Camera-type eye (tissue), 1 donor: ENCODE measurements around the gene CENPB. TPM values are rescaled to one million over a fixed set of nuclear protein-coding genes. Genes with fewer than 3 reads are reported as not detected.

Experiments
- total RNA-seq: library from RNA; depleted of rRNA; stranded (reverse); fragments of >200 nt; gene quantifications from one replicate; pipeline ENCODE4 v1.2.3, GENCODE V29; 2014

The CENPB gene, protein sequence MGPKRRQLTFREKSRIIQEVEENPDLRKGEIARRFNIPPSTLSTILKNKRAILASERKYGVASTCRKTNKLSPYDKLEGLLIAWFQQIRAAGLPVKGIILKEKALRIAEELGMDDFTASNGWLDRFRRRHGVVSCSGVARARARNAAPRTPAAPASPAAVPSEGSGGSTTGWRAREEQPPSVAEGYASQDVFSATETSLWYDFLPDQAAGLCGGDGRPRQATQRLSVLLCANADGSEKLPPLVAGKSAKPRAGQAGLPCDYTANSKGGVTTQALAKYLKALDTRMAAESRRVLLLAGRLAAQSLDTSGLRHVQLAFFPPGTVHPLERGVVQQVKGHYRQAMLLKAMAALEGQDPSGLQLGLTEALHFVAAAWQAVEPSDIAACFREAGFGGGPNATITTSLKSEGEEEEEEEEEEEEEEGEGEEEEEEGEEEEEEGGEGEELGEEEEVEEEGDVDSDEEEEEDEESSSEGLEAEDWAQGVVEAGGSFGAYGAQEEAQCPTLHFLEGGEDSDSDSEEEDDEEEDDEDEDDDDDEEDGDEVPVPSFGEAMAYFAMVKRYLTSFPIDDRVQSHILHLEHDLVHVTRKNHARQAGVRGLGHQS
- 44.0 TPM for total RNA-seq

GRCh38 chr20:3786665-3787323 is at the start of gene CENPB:
Gene CENPB, minus strand, starts transcription at chr20:3786740. Its CDS starts 257 bp downstream, at chr20:3786483.

GRCh38 chr20:3820048-3820900 is 33.7 kb upstream of the CENPB start, which contains the start of gene AP5S1:
Gene AP5S1, plus strand, starts transcription at chr20:3820547. Its CDS starts 1,571 bp downstream, at chr20:3822118.

GRCh38 chr20:3795511-3796468 is 9.2 kb upstream of the CENPB start, which contains the start of gene CDC25B:
Gene CDC25B, plus strand, starts transcription at chr20:3796310. Its CDS starts 222 bp downstream, at chr20:3796532.

GRCh38 chr20:3781153-3781910 is 5.2 kb downstream of the CENPB start, which contains the start of gene SPEF1:
Gene SPEF1, minus strand, starts transcription at chr20:3781448. Its CDS starts 161 bp downstream, at chr20:3781287.

DNA sequence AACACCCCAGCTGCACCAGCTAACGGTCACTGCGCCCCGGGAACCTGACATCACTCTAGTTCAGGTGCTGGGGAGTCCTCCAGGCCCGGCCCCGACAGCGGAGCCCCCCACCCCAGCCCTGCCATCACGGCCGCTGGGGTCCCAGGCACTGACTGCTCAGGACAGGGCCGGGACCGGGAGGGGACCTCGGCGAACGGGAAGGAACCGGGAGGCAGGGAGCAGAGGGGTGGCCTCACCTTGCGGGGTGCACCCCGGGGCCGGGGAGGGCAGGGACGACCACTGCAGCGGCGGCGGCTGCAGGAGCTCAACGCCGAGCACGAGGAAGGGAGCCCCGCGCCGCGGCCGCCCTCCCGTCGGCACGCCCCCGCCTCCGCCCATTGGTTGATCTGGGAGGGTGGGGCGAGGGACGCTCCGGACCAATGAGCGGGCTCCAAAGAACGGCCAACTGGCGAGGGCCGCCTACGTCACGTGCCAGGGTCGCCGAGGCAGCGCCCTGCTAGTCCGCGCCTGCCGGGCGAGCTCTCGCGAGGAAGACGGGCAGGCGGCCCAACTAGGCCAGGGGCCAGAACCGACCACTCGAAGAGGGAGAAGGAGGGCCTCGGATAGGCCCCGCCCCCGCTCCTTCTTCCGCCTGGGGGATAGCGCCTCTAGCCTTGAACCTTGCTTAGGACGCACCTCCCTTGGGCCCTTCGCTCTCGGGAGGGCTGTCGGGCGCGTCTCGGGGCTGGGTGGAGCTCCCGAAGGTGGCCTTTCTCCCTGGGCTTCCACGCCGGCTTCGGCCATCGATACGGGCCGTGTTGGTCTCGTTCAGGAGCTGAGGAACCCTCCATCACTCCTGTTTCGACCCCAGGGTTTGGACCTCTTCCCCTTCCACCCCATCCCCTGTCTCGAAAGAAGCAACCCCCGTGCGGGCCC is 18.9 kb downstream of the CENPB start, which contains the start of gene ADISSP:
TSS of gene ADISSP (minus strand) at position 327 of the 915 bp plus-strand sequence. CDS start 7,653 bp downstream, outside the sequence.

Other genes with a start within 250 kb of the CENPB start
- gene GFRA4, start 123.3 kb downstream of the CENPB start, total RNA-seq = not detected
- gene ADAM33, start 104.7 kb downstream of the CENPB start, total RNA-seq = 42.6 TPM
- gene SIGLEC1, start 74.1 kb downstream of the CENPB start, total RNA-seq = 3.1 TPM
- 17.8 TPM for gene HSPA12B, start 54.1 kb downstream of the CENPB start, total RNA-seq
- 8.1 TPM for gene ADISSP, start 19.0 kb downstream of the CENPB start, total RNA-seq
- gene SPEF1, start 5.3 kb downstream of the CENPB start, total RNA-seq = 1.1 TPM
- gene CDC25B, start 9.6 kb upstream of the CENPB start, total RNA-seq = 35.2 TPM
- gene AP5S1, start 33.8 kb upstream of the CENPB start, total RNA-seq = 18.4 TPM
- 18.5 TPM for gene MAVS, start 60.1 kb upstream of the CENPB start, total RNA-seq
- 65.5 TPM for gene PANK2, start 102.6 kb upstream of the CENPB start, total RNA-seq
- gene RNF24, start 228.8 kb upstream of the CENPB start, total RNA-seq = 18.6 TPM